HCT116 (cell line): ENCODE measurements around the gene EIF5A2.

Experiments used
- EZH2phosphoT487 ChIP-seq: fragments of 200-600 bp; IDR thresholded peaks from 2 replicates; pipeline ENCODE4 v1.6.1; 2018; ENCODE audit warnings: antibody characterized with exemption, borderline replicate concordance
- FOSL1 ChIP-seq: IDR thresholded peaks from 2 replicates; pipeline ENCODE4 v1.6.1; 2012; ENCODE audit warnings: low read depth
- JUND ChIP-seq: IDR thresholded peaks from 2 replicates; pipeline ENCODE4 v1.6.1; 2012
- RAD21 ChIP-seq: IDR thresholded peaks from 2 replicates; pipeline ENCODE4 v1.6.1; 2012; ENCODE audit warnings: low read depth, mild to moderate bottlenecking
- ZNF274 ChIP-seq: fragments of 200-500 bp; sonication (Bioruptor generic); IDR thresholded peaks from 2 replicates; pipeline ENCODE4 v1.6.1; 2014; ENCODE audit warnings: mild to moderate bottlenecking, low read depth, low read length, inconsistent platforms
- TF ChIP-seq, protein P1 (sequence below), 3 experiments: fragments of 200-600 bp in 1 of 3; sonication (generic) in 1 of 3; IDR thresholded peaks in 2 of 3; conservative IDR thresholded peaks in 1 of 3; 2 replicates each; pipeline ENCODE4 v1.5.1; 2012 to 2017; ENCODE audit warnings: low read depth in 2 of 3, low read length in 2 of 3, antibody characterized with exemption in 1 of 3, borderline replicate concordance in 1 of 3, control low read depth in 1 of 3, mild to moderate bottlenecking in 1 of 3, mixed read lengths in 1 of 3, mixed run types in 1 of 3, moderate library complexity in 1 of 3; ENCODE audit not compliant: insufficient read depth in 1 of 3
- TF ChIP-seq, protein P2 (sequence below): IDR thresholded peaks from 2 replicates; pipeline ENCODE4 v1.6.1; 2012
- TF ChIP-seq, protein P3 (sequence below): IDR thresholded peaks from 2 replicates; pipeline ENCODE4 v1.6.1; 2012; ENCODE audit warnings: low read depth
- TF ChIP-seq, protein P4 (sequence below): IDR thresholded peaks from 2 replicates; pipeline ENCODE4 v1.6.1; 2011; ENCODE audit warnings: mild to moderate bottlenecking, low read length, moderate library complexity; ENCODE audit not compliant: insufficient replicate concordance; ENCODE audit errors: extremely low read depth

DNA sequence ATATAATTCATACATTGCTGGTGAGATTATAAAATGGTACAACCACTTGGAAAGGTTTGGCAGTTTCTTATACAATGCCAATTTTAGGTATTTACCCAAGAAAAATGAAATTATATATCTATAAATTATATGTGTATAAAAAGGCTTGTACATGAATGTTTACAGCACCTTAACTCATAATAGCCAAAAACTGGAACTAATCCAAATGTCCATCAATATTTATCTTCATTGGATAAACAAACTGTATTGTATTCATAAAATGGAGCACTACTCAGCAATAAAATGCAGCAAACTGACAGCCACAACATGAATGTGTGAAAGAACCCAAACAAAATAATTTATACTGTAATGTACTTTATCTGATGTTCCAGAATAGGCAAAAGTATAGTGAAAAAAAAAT lies 33.6 kb upstream of the EIF5A2 start:
- TF ChIP-seq, protein P1, sequence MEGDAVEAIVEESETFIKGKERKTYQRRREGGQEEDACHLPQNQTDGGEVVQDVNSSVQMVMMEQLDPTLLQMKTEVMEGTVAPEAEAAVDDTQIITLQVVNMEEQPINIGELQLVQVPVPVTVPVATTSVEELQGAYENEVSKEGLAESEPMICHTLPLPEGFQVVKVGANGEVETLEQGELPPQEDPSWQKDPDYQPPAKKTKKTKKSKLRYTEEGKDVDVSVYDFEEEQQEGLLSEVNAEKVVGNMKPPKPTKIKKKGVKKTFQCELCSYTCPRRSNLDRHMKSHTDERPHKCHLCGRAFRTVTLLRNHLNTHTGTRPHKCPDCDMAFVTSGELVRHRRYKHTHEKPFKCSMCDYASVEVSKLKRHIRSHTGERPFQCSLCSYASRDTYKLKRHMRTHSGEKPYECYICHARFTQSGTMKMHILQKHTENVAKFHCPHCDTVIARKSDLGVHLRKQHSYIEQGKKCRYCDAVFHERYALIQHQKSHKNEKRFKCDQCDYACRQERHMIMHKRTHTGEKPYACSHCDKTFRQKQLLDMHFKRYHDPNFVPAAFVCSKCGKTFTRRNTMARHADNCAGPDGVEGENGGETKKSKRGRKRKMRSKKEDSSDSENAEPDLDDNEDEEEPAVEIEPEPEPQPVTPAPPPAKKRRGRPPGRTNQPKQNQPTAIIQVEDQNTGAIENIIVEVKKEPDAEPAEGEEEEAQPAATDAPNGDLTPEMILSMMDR (IDR thresholded peaks at IDR 0.05 in 2 of 3, conservative IDR thresholded peaks at IDR 0.05 in 1 of 3; ENCODE audit: borderline replicate concordance in 1 of 3, insufficient read depth in 1 of 3, low read depth in 2 of 3, low read length in 2 of 3), result no peak
- TF ChIP-seq, protein P2, sequence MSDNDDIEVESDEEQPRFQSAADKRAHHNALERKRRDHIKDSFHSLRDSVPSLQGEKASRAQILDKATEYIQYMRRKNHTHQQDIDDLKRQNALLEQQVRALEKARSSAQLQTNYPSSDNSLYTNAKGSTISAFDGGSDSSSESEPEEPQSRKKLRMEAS, result no peak
- no peak for TF ChIP-seq RAD21
- TF ChIP-seq, protein P3, sequence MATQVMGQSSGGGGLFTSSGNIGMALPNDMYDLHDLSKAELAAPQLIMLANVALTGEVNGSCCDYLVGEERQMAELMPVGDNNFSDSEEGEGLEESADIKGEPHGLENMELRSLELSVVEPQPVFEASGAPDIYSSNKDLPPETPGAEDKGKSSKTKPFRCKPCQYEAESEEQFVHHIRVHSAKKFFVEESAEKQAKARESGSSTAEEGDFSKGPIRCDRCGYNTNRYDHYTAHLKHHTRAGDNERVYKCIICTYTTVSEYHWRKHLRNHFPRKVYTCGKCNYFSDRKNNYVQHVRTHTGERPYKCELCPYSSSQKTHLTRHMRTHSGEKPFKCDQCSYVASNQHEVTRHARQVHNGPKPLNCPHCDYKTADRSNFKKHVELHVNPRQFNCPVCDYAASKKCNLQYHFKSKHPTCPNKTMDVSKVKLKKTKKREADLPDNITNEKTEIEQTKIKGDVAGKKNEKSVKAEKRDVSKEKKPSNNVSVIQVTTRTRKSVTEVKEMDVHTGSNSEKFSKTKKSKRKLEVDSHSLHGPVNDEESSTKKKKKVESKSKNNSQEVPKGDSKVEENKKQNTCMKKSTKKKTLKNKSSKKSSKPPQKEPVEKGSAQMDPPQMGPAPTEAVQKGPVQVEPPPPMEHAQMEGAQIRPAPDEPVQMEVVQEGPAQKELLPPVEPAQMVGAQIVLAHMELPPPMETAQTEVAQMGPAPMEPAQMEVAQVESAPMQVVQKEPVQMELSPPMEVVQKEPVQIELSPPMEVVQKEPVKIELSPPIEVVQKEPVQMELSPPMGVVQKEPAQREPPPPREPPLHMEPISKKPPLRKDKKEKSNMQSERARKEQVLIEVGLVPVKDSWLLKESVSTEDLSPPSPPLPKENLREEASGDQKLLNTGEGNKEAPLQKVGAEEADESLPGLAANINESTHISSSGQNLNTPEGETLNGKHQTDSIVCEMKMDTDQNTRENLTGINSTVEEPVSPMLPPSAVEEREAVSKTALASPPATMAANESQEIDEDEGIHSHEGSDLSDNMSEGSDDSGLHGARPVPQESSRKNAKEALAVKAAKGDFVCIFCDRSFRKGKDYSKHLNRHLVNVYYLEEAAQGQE, result no peak
- no peak for TF ChIP-seq ZNF274
- TF ChIP-seq, protein P4, sequence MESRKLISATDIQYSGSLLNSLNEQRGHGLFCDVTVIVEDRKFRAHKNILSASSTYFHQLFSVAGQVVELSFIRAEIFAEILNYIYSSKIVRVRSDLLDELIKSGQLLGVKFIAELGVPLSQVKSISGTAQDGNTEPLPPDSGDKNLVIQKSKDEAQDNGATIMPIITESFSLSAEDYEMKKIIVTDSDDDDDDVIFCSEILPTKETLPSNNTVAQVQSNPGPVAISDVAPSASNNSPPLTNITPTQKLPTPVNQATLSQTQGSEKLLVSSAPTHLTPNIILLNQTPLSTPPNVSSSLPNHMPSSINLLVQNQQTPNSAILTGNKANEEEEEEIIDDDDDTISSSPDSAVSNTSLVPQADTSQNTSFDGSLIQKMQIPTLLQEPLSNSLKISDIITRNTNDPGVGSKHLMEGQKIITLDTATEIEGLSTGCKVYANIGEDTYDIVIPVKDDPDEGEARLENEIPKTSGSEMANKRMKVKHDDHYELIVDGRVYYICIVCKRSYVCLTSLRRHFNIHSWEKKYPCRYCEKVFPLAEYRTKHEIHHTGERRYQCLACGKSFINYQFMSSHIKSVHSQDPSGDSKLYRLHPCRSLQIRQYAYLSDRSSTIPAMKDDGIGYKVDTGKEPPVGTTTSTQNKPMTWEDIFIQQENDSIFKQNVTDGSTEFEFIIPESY, result no peak
- TF ChIP-seq FOSL1, result no peak
- no peak for TF ChIP-seq EZH2phosphoT487
- TF ChIP-seq JUND, result no peak
